CD4-positive, CD25-positive, alpha-beta regulatory T cell (primary cell): ENCODE data around the gene ZMYND19. TPM values are rescaled to one million over a fixed set of nuclear protein-coding genes. Genes with fewer than 3 reads are reported as not detected.
"Not testable (repeated sequence)": the region's sequence is repeated elsewhere in the genome, so short reads cannot be mapped to it uniquely, and the experiment has no call there.

ENCODE experiments used
- ATAC-seq, 2 donors: fragments of 150-1000 bp; cut with Tn5 transposase; one replicate each; pipeline ENCODE4 v1.10.0; 2021; ENCODE audit warnings: low read depth in 2 of 2, moderate number of reproducible peaks in 2 of 2, moderate library complexity in 1 of 2
- DNase-seq, 3 donors: peaks; one replicate each; pipeline versions ENCODE4 v3.0.0 to v3.0.0-alpha.2; 2012 to 2022; ENCODE audit warnings: mixed read lengths in 1 of 3
- H3K27ac ChIP-seq: one replicate; pipeline ENCODE4 v1.7.0; 2013; ENCODE audit warnings: mild to moderate bottlenecking, low read length; ENCODE audit not compliant: insufficient read depth, poor library complexity, severe bottlenecking
- H3K27me3 ChIP-seq: one replicate; pipeline ENCODE4 v1.7.0; 2013; ENCODE audit warnings: low read length; ENCODE audit not compliant: control insufficient read depth, insufficient read depth
- H3K36me3 ChIP-seq: one replicate; pipeline ENCODE4 v1.7.0; 2013; ENCODE audit warnings: mild to moderate bottlenecking, low read length, moderate library complexity; ENCODE audit not compliant: control insufficient read depth, insufficient read depth
- H3K4me1 ChIP-seq: 2 replicates; pipeline ENCODE4 v1.7.0; 2013; ENCODE audit warnings: mild to moderate bottlenecking, low read length; ENCODE audit not compliant: insufficient read depth, control insufficient read depth, poor library complexity, severe bottlenecking
- H3K4me3 ChIP-seq: one replicate; pipeline ENCODE4 v1.7.0; 2013; ENCODE audit warnings: low read depth, mild to moderate bottlenecking, low read length, moderate library complexity
- H3K9me3 ChIP-seq, 2 experiments: 1 replicate in 1 of 2; 2 replicates in 1 of 2; pipeline ENCODE4 v1.7.0; 2013; ENCODE audit warnings: low read length in 2 of 2, mild to moderate bottlenecking in 1 of 2, moderate library complexity in 1 of 2; ENCODE audit not compliant: control insufficient read depth in 2 of 2
- H3K27ac Mint-ChIP-seq, 3 donors: one replicate each; pipeline ENCODE4 v1.8.0; 2020 to 2022; ENCODE audit warnings: mild to moderate bottlenecking in 3 of 3, mixed read lengths in 3 of 3, moderate library complexity in 2 of 3
- H3K27me3 Mint-ChIP-seq: one replicate; pipeline ENCODE4 v1.8.0; 2022; ENCODE audit warnings: mild to moderate bottlenecking, mixed read lengths
- H3K36me3 Mint-ChIP-seq: one replicate; pipeline ENCODE4 v1.8.0; 2020; ENCODE audit warnings: mixed read lengths
- H3K4me1 Mint-ChIP-seq, 4 donors: one replicate each; pipeline ENCODE4 v1.8.0; 2020 to 2022; ENCODE audit warnings: mixed read lengths in 4 of 4, mild to moderate bottlenecking in 1 of 4
- H3K4me3 Mint-ChIP-seq, 4 donors: one replicate each; pipeline ENCODE4 v1.8.0; 2020 to 2022; ENCODE audit warnings: mild to moderate bottlenecking in 4 of 4, mixed read lengths in 4 of 4, moderate library complexity in 3 of 4
- H3K9me3 Mint-ChIP-seq, 7 donors: one replicate each; pipeline ENCODE4 v1.8.0; 2020 to 2022; ENCODE audit warnings: mixed read lengths in 7 of 7, mild to moderate bottlenecking in 3 of 7, moderate library complexity in 2 of 7
- polyA plus RNA-seq, 4 donors: library from polyadenylated mRNA; unstranded; fragments of 300-500 nt; fragmentation: Illumina TruSeq; gene quantifications; one replicate each; pipeline ENCODE4 v1.2.3, GENCODE V29; 2021
- total RNA-seq: library from RNA; stranded (reverse); gene quantifications from one replicate; pipeline ENCODE4 v1.2.3, GENCODE V29; 2022

The ZMYND19 gene
- total and polyA plus RNA-seq, 5 donors from 2014 or later = 4.4 to 20.4 (median 5.8) TPM

GRCh38 chr9:137605121-137606004 lies 15.1 kb upstream of the ZMYND19 start, which contains the start of gene ARRDC1:
TSS of gene ARRDC1 (plus strand) at chr9:137605686. CDS start at chr9:137605718, 32 bp downstream.
- Histone ChIP-seq H3K27ac (peak within 1 kb of the TSS; percentile 69), H3K4me3 (peak within 1 kb of the TSS; percentile 44), H3K36me3 (peaks cover 2% of the 10 kb centered on the region), H3K9me3 (no peaks in the 10 kb centered on the region), H3K4me1 (peaks cover 23% of the 10 kb centered on the region), H3K27me3 (no peaks in the 10 kb centered on the region)
- Mint-ChIP-seq H3K4me1 (peaks cover 4 to 23% (median 8%) of the 10 kb centered on the region in 4 donors), H3K9me3 (no peaks in the 10 kb centered on the region), H3K36me3 (no peaks in the 10 kb centered on the region), H3K4me3 (peak within 1 kb of the TSS; percentile 81 to 90 (median 88)), H3K27ac (peak within 1 kb of the TSS in 1 of 3 donors; percentile 90), H3K27me3 (no peaks in the 10 kb centered on the region)
- ATAC-seq = peak; percentile 90
- peak; percentile 86 to 97 (median 89) for DNase-seq

- Histone ChIP-seq H3K9me3 (no peaks in the 10 kb centered on the region), H3K27ac (peak overlapping the region; percentile 66), H3K4me1 (peaks cover 23% of the 10 kb centered on the region), H3K4me3 (no peak overlapping the region), H3K27me3 (no peaks in the 10 kb centered on the region), H3K36me3 (peaks cover 2% of the 10 kb centered on the region)
- Mint-ChIP-seq H3K9me3 (no peaks in the 10 kb centered on the region), H3K27me3 (no peaks in the 10 kb centered on the region), H3K4me1 (peaks cover 4 to 20% (median 8%) of the 10 kb centered on the region in 4 donors), H3K36me3 (no peaks in the 10 kb centered on the region), H3K4me3 (peak overlapping the region; percentile 41 to 76 (median 68)), H3K27ac (no peak overlapping the region)
- DNase-seq (no peak), ATAC-seq (no peak)
Observed at GRCh38 chr9:137604345-137605086, 14.2 kb upstream of the ZMYND19 start.

- H3K9me3 Mint-ChIP-seq = no peaks in the 10 kb centered on the region
- no peak for DNase-seq
- H3K36me3 Mint-ChIP-seq = no peaks in the 10 kb centered on the region
- H3K27ac Mint-ChIP-seq = no peak overlapping the region
- Histone ChIP-seq H3K27ac (no peak overlapping the region), H3K4me3 (no peak overlapping the region), H3K4me1 (peaks cover 23% of the 10 kb centered on the region), H3K27me3 (no peaks in the 10 kb centered on the region), H3K36me3 (peaks cover 2% of the 10 kb centered on the region), H3K9me3 (no peaks in the 10 kb centered on the region)
- ATAC-seq = no peak
- H3K4me1 Mint-ChIP-seq = peaks cover 4 to 22% (median 8%) of the 10 kb centered on the region in 4 donors
- peaks cover 3% of the 10 kb centered on the region for H3K27me3 Mint-ChIP-seq
- peak overlapping the region; percentile 41 to 76 (median 68) for H3K4me3 Mint-ChIP-seq
Observed at GRCh38 chr9:137603879-137604278, 13.6 kb upstream of the ZMYND19 start.

GRCh38 chr9:137602661-137603060 lies 12.3 kb upstream of the ZMYND19 start:
- Mint-ChIP-seq H3K4me1 (peaks cover 4 to 18% (median 10%) of the 10 kb centered on the region in 4 donors), H3K9me3 (no peaks in the 10 kb centered on the region), H3K27me3 (peaks cover 6% of the 10 kb centered on the region), H3K36me3 (no peaks in the 10 kb centered on the region), H3K27ac (no peak overlapping the region), H3K4me3 (peak overlapping the region; percentile 7 to 73 (median 64))
- H3K9me3 ChIP-seq = no peaks in the 10 kb centered on the region
- DNase-seq = no peak
- no peak overlapping the region for H3K4me3 ChIP-seq
- H3K36me3 ChIP-seq = no peaks in the 10 kb centered on the region
- no peak overlapping the region for H3K27ac ChIP-seq
- ATAC-seq = no peak
- H3K4me1 ChIP-seq = peaks cover 21% of the 10 kb centered on the region
- no peaks in the 10 kb centered on the region for H3K27me3 ChIP-seq

GRCh38 chr9:137598943-137599342 lies 8.6 kb upstream of the ZMYND19 start:
- Histone ChIP-seq H3K36me3 (no peaks in the 10 kb centered on the region), H3K4me3 (no peak overlapping the region), H3K4me1 (no peaks in the 10 kb centered on the region), H3K27me3 (no peaks in the 10 kb centered on the region), H3K27ac (no peak overlapping the region), H3K9me3 (no peaks in the 10 kb centered on the region)
- Mint-ChIP-seq H3K27me3 (peaks cover 6% of the 10 kb centered on the region), H3K4me3 (no peak overlapping the region), H3K9me3 (no peaks in the 10 kb centered on the region), H3K4me1 (peaks cover 0 to 4% (median 3%) of the 10 kb centered on the region in 4 donors), H3K36me3 (no peaks in the 10 kb centered on the region), H3K27ac (no peak overlapping the region)
- DNase-seq (no peak), ATAC-seq (no peak)

DNA sequence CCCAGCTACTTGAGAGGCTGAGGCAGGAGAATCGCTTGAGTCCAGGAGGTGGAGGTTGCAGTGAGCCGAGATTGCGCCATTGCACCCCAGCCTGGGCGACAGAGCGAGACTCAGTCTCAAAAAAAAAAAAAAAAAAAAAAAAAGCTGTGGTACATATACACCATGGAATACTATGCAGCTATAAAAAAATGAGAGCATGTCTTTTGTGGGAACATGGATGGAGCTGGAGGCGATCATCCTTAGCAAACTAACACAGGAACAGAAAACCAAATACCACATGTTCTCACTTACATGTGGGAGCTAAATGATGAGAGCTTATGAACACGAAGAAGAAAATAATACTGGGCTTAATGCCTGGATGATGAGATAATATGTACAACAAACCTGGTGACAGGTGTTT lies 6.3 kb upstream of the ZMYND19 start:
- not testable (repeated sequence) for H3K4me3 ChIP-seq, H3K4me1 ChIP-seq, H3K36me3 Mint-ChIP-seq, ATAC-seq, H3K36me3 ChIP-seq, H3K9me3 Mint-ChIP-seq, DNase-seq, H3K9me3 ChIP-seq, H3K27ac Mint-ChIP-seq, H3K4me3 Mint-ChIP-seq, H3K27me3 Mint-ChIP-seq, H3K4me1 Mint-ChIP-seq, H3K27ac ChIP-seq, H3K27me3 ChIP-seq

DNA sequence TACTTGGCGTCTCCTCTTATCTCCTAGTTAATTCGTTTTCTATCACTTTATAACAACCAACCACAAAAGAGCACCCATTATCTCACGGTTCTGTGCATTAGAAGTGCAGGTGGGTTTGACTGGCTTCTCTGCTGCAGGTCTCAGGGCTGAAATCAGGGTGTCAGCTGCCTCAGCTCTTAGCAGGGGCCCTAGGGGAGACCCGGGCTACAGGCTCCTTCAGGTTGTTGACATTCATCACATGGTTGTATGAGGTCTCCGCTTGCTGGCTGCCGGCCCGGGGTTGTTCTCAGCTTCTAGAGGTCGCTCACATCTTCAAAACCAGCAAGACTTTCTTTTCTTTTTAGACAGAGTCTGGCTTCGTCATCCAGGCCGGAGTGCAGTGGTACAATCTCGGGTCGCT lies 2.9 kb upstream of the ZMYND19 start:
- Mint-ChIP-seq H3K4me3 (peak overlapping the region; percentile 33 to 72 (median 53)), H3K4me1 (peaks cover 0 to 17% (median 4%) of the 10 kb centered on the region in 4 donors), H3K27me3 (no peaks in the 10 kb centered on the region), H3K36me3 (peaks cover under 1% of the 10 kb centered on the region), H3K9me3 (no peaks in the 10 kb centered on the region), H3K27ac (no peak overlapping the region)
- H3K36me3 ChIP-seq = peaks cover under 1% of the 10 kb centered on the region
- no peaks in the 10 kb centered on the region for H3K27me3 ChIP-seq
- H3K27ac ChIP-seq = no peak overlapping the region
- no peak overlapping the region for H3K4me3 ChIP-seq
- peaks cover 19% of the 10 kb centered on the region for H3K4me1 ChIP-seq
- DNase-seq (no peak), ATAC-seq (no peak)
- no peaks in the 10 kb centered on the region for H3K9me3 ChIP-seq
